PC-9 (cell line): ENCODE data around the gene TANC1.

Experiments
- EZH2 ChIP-seq: fragments of 200-600 bp; sonication (generic); IDR thresholded peaks from 2 replicates; pipeline ENCODE4 v1.8.0; 2017; ENCODE audit warnings: antibody characterized with exemption, low read depth
- TF ChIP-seq, protein P1 (sequence below): fragments of 200-600 bp; sonication (generic); conservative IDR thresholded peaks from 2 replicates; pipeline ENCODE4 v1.6.1; 2017; ENCODE audit warnings: mixed run types, antibody characterized with exemption, mild to moderate bottlenecking, moderate library complexity

DNA sequence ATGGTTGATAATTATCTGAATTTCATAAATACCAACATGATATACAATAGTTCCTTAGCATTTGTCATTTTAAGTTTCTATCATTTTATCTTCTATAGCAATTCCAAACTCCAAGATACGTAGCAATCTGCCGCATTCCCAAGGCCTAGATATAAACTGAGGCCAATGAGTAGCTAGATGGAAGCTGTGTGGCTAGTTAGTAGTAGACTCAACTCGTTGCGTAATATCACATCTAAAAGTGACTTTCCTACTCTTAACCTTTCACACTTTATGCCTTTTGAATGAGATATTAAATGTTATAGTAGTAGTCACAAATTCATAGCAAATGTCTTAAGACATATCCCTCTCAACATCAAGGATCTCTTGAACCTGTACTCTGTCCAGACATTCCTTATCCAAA lies 284.5 kb downstream of the TANC1 start:
- TF ChIP-seq, protein P1, sequence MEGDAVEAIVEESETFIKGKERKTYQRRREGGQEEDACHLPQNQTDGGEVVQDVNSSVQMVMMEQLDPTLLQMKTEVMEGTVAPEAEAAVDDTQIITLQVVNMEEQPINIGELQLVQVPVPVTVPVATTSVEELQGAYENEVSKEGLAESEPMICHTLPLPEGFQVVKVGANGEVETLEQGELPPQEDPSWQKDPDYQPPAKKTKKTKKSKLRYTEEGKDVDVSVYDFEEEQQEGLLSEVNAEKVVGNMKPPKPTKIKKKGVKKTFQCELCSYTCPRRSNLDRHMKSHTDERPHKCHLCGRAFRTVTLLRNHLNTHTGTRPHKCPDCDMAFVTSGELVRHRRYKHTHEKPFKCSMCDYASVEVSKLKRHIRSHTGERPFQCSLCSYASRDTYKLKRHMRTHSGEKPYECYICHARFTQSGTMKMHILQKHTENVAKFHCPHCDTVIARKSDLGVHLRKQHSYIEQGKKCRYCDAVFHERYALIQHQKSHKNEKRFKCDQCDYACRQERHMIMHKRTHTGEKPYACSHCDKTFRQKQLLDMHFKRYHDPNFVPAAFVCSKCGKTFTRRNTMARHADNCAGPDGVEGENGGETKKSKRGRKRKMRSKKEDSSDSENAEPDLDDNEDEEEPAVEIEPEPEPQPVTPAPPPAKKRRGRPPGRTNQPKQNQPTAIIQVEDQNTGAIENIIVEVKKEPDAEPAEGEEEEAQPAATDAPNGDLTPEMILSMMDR = no peak
- TF ChIP-seq EZH2 = no peak
